Measurements from ENCODE around the gene CD36. TPM values are rescaled to one million over a fixed set of nuclear protein-coding genes. Genes with fewer than 3 reads are reported as not detected.

Gene CD36
- total RNA-seq, 1 experiment from 2014 or later = 0.28 TPM

DNA sequence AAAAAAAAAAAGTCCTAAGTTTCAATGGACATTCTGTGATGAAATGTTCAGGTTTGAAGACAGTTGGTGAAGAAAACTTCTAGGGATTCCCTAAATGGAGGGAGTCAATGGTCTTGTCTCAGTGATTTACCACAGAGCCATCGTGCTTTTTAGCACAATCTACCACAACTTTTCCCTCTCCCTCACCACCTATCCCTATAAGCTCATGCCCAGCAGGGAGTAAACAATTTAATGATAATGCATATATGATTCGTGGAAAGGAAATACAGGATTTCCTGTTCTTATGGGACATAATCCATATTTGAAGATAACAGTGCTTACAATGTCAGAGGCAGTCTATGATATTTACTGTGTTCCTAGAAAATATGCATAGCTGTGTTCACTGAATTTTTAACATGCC is 38.4 kb upstream of the CD36 start:
- Histone ChIP-seq H3K4me1 (ENCODE audit: insufficient read depth, low read length) (no peaks in the 10 kb centered on the region), H3K9me3 (ENCODE audit: control insufficient read depth, low read depth, low read length) (no peaks in the 10 kb centered on the region), H3K9ac (ENCODE audit: extremely low read depth, insufficient read length, low read length) (no peak overlapping the region), H3K27me3 (ENCODE audit: insufficient read depth, low read length) (no peaks in the 10 kb centered on the region), H3K23me2 (ENCODE audit: insufficient read length, low read depth, low read length, poor library complexity, severe bottlenecking) (no peaks in the 10 kb centered on the region), H2AFZ (ENCODE audit: low read length) (no peak overlapping the region), H3K18ac (ENCODE audit: insufficient read length, low read depth, low read length) (no peak overlapping the region), H3K79me1 (ENCODE audit: insufficient read depth, low read depth, low read length, poor library complexity, severe bottlenecking) (no peaks in the 10 kb centered on the region), H3K14ac (ENCODE audit: insufficient read depth, low read length) (no peak overlapping the region), H3K4me2 (ENCODE audit: insufficient read depth, insufficient read length, low read length) (no peak overlapping the region), H2BK120ac (ENCODE audit: low read depth, low read length, poor library complexity, severe bottlenecking) (no peak overlapping the region), H2AK5ac (ENCODE audit: insufficient read length, low read length) (no peak overlapping the region), H4K20me1 (ENCODE audit: control insufficient read depth, insufficient read depth, insufficient read length) (no peaks in the 10 kb centered on the region), H3K4ac (ENCODE audit: low read depth, low read length) (no peak overlapping the region), H3T11ph (ENCODE audit: low read length) (no peak overlapping the region), H4K8ac (replicated peaks; ENCODE audit: insufficient read length, low read depth, low read length) (no peak overlapping the region), H4K91ac (ENCODE audit: insufficient read length, low read depth, low read length) (no peak overlapping the region), H4K5ac (ENCODE audit: insufficient read length, low read depth, low read length) (no peak overlapping the region), H3K27ac (ENCODE audit: insufficient read length, low read depth, low read length) (no peak overlapping the region), H3K79me2 (ENCODE audit: insufficient read depth, low read length) (no peaks in the 10 kb centered on the region), H2BK20ac (ENCODE audit: low read depth, low read length, poor library complexity, severe bottlenecking) (no peak overlapping the region), H3K23ac (ENCODE audit: insufficient read length, low read depth, low read length) (no peak overlapping the region), H3K56ac (ENCODE audit: insufficient read length, low read depth, low read length) (no peak overlapping the region), H2BK5ac (ENCODE audit: insufficient read length, low read length) (no peak overlapping the region), H2BK12ac (ENCODE audit: insufficient read length, low read depth, low read length) (no peak overlapping the region), H2BK15ac (ENCODE audit: low read depth, low read length) (no peak overlapping the region)
- DNase-seq = no peak
- Mint-ChIP-seq H3K9me3 (no peaks in the 10 kb centered on the region), H3K4me1 (no peaks in the 10 kb centered on the region), H3K27ac (no peak overlapping the region), H3K36me3 (ENCODE audit: insufficient read depth in 1 of 3, low read depth in 3 of 3) (no peaks in the 10 kb centered on the region), H3K27me3 (ENCODE audit: low read depth) (no peaks in the 10 kb centered on the region), H3K4me3 (no peak overlapping the region)
- TF ChIP-seq, protein P1, sequence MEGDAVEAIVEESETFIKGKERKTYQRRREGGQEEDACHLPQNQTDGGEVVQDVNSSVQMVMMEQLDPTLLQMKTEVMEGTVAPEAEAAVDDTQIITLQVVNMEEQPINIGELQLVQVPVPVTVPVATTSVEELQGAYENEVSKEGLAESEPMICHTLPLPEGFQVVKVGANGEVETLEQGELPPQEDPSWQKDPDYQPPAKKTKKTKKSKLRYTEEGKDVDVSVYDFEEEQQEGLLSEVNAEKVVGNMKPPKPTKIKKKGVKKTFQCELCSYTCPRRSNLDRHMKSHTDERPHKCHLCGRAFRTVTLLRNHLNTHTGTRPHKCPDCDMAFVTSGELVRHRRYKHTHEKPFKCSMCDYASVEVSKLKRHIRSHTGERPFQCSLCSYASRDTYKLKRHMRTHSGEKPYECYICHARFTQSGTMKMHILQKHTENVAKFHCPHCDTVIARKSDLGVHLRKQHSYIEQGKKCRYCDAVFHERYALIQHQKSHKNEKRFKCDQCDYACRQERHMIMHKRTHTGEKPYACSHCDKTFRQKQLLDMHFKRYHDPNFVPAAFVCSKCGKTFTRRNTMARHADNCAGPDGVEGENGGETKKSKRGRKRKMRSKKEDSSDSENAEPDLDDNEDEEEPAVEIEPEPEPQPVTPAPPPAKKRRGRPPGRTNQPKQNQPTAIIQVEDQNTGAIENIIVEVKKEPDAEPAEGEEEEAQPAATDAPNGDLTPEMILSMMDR (conservative IDR thresholded peaks at IDR 0.05) = no peak
- WGBS (ENCODE audit: extremely low coverage, insufficient read length, low lambda C conversion rate) = no CpG with 5 or more reads among the region's 2 CpGs

All from H9 (cell line).